Measurements from ENCODE around the gene BCKDHB.
"Not testable (repeated sequence)": the region's sequence is repeated elsewhere in the genome, so short reads cannot be mapped to it uniquely, and the experiment has no call there.

The BCKDHB gene

GRCh38 chr6:80211286-80211685, 104.8 kb downstream of the BCKDHB start:
- DNase-seq = no peak

- not testable (repeated sequence) for DNase-seq
Observed at GRCh38 chr6:80211890-80212289, 105.4 kb downstream of the BCKDHB start.

- peak; percentile 40 for DNase-seq
Observed at GRCh38 chr6:80214436-80215022, 108.1 kb downstream of the BCKDHB start.

- no peak for DNase-seq
Observed at GRCh38 chr6:80215063-80215462, 108.6 kb downstream of the BCKDHB start.

- no peak for DNase-seq
Observed at GRCh38 chr6:80217794-80218193, 111.3 kb downstream of the BCKDHB start.

- DNase-seq = no peak
Observed at GRCh38 chr6:80223743-80224212, 117.3 kb downstream of the BCKDHB start.

- DNase-seq = no peak
Observed at GRCh38 chr6:80226151-80226550, 119.7 kb downstream of the BCKDHB start.

- no peak for DNase-seq
Observed at GRCh38 chr6:80226699-80227098, 120.2 kb downstream of the BCKDHB start.

GRCh38 chr6:80227545-80228105, 121.2 kb downstream of the BCKDHB start:
- DNase-seq = no peak

- no peak for DNase-seq
Observed at GRCh38 chr6:80233262-80233661, 126.8 kb downstream of the BCKDHB start.

- no peak for DNase-seq
Observed at GRCh38 chr6:80233958-80234357, 127.5 kb downstream of the BCKDHB start.

GRCh38 chr6:80234401-80234800, 127.9 kb downstream of the BCKDHB start:
- DNase-seq = no peak

GRCh38 chr6:80234908-80235307, 128.4 kb downstream of the BCKDHB start:
- no peak for DNase-seq

GRCh38 chr6:80235647-80236046, 129.2 kb downstream of the BCKDHB start:
- DNase-seq = no peak

- not testable (repeated sequence) for DNase-seq
Observed at GRCh38 chr6:80238754-80239153, 132.3 kb downstream of the BCKDHB start.

- DNase-seq = no peak
Observed at GRCh38 chr6:80245043-80245442, 138.6 kb downstream of the BCKDHB start.

GRCh38 chr6:80249897-80250296, 143.4 kb downstream of the BCKDHB start:
- DNase-seq = no peak

GRCh38 chr6:80250391-80250997, 144.0 kb downstream of the BCKDHB start:
- DNase-seq = no peak

- no peak for DNase-seq
Observed at GRCh38 chr6:80251321-80251720, 144.8 kb downstream of the BCKDHB start.

- no peak for DNase-seq
Observed at GRCh38 chr6:80254716-80255115, 148.2 kb downstream of the BCKDHB start.

GRCh38 chr6:80256691-80257090, 150.2 kb downstream of the BCKDHB start:
- no peak for DNase-seq

- no peak for DNase-seq
Observed at GRCh38 chr6:80259118-80259517, 152.6 kb downstream of the BCKDHB start.

GRCh38 chr6:80263585-80263984, 157.1 kb downstream of the BCKDHB start:
- no peak for DNase-seq

- no peak for DNase-seq
Observed at GRCh38 chr6:80268865-80269730, 162.6 kb downstream of the BCKDHB start.
